GM19452 (cell line): ENCODE data around the gene DNAJC15.
A peak's percentile ranks its signal among the peaks of the same experiment; 100 is the strongest.
"Not testable (repeated sequence)": the region's sequence is repeated elsewhere in the genome, so short reads cannot be mapped to it uniquely, and the experiment has no call there.

Experiments used
- ATAC-seq: cut with Tn5 transposase; IDR thresholded peaks from one replicate; pipeline ENCODE4 v1.9.1; 2021; ENCODE audit not compliant: unreplicated experiment

The DNAJC15 gene

DNA sequence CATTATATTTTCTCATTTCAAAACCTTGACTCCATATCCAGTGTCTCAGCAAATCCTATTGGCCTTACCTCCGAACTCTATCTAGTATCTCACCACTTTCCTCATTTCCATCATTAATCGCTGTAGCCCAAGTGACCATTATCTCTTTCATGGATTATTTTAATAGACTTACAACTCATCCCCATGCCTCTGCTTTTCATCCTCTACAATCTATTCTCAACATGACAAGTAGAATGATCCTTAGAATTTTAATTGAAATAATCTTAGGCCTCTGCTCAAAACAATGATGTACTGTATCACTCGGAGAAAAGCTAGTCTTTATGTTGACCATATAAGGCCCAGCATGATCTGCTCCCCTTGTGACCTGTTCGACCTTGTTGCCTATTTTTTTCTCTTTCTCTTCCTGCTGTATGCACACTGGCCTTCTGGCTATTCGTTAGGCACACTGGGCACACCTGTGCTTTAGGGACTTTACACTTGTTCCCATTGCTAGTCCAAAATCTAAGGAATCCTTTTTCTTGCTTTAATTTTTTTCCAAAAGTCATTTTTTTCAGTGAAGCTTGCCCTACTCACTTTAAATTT lies 21.4 kb downstream of the DNAJC15 start:
- no peak for ATAC-seq

DNA sequence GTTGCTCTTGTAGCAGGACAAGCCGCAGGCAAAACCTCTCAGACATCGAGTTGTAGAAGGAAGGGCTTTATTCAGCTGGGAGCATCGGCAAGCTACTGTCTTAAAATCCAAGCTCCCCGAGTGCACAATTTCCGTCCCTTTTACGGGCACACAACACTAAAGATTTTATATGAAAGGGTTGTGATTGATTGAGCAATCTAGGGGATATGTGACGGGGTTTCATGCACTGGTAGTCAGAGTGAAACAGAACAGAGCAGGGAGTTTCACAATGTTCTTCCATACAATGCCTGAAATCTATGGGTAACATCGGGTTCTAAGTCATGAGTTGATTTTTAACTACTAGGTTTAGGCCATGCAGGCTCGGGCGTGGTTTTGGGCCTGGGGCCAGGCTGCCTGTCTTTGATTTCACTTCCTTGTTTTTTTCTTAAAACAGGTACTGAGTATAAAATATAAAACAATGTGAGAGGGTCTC lies 22.0 kb downstream of the DNAJC15 start:
- not testable (repeated sequence) for ATAC-seq

DNA sequence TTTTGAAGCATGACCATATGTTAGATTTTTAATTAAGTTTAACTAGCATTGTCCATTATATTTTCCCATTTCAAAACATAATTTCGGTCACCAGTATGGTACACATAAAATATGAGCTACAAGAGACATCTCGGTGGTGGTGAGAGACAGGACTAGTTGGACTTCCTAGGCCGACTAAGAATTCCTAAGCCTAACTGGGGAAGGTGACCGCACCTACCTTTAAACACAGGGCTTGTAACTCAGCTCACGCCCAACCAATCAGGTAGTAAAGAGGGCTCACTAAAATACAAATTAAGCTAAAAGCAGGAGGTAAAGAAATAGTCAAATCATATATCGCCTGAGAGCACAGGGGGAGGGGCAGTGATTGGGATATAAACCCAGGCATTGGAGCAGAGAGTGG lies 22.9 kb downstream of the DNAJC15 start:
- no peak for ATAC-seq

DNA sequence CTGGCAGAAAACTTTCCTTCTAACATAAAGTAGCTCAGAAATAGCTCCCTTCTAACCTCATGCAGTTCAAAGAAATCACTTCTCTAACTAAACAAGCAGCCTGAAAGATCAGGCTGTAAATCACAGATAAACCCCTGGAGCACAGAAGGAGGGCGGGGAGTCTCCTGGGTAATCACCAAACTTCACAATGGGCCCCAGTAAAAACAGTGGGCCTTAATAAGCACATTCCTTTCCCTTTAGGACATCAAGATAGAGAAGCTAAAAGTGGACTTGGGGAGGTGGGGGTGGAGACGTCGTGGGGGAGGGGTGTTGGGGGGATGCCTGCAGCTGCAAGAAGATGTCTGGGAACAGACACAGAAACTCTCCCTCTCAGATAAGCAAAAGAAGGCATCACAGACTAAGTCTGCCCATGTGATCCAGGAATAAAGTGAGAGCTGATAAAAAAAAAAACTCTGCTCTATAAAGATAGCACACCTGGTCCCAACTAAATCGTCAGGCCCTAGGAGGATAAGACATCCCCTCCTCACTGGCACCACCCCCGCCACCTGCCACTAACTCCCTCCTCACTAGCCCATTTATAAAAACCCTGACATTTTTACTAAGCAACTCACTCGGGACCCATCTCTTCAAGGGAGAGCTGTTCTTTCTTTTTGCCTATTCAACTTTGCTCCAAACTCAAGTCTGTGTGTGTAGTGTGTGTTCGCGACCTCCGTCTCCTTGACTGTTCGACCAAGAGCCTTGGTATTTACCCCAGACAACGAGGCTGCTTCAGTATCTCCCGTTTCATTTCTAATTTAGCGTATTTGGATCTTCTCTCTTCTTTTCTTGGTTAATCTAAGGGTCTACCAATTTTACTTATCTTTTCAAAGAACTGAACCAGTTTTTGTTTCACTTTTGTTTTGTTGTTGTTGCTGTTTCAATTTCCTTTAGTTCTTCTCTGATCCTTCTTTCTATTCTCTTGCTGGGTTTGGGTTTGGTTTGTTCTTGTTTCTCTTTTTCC lies 31.7 kb downstream of the DNAJC15 start:
- peak; percentile 38 for ATAC-seq

DNA sequence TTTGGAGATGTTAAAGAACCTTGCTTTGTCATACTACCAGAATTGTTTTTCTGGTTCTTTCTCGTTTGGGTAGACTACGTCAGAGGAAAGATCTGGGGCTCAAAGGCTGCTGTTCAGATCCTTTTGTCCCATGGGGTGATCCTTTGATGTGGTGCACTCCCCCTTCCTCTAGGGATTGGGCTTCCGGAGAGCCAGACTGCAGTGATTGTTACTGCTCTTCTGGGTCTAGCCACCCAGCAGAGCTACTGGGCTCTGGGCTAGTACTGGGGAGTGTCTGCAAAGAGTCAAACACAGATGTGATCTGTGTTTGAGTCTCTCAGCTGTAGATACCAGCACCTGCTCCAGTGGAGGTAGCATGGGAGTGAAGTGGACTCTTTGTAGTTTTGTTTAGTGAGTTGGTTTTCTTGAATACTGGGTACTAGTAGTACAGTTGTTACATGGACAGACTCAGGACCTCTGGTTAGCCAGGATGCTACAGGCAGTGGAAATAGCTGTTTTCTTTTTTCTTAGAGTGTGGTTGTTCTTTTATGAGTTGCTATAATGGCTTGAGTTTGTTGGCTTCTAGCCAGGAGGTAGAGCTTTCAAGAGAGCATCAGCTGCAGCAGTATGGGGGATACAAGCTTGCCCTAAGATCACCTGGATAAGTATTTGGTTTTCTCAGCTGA lies 34.4 kb downstream of the DNAJC15 start:
- ATAC-seq, result no peak

DNA sequence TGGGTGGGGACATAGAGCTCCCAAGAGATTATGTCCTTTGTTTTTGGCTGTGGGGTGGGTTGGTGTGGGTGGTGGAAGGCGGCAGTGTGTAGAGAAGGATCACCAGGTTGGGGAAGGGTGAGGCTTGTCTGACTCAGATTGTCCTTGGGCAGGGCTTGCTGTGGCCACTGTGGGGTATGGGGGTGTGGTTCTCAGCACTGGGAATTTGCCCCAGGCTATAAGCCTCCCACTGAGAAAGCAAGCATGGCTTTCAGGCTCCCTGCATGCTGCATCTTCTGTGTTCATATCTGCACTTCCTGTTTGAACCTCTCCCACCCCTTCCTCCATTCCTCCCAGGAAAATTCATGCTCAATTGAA lies 34.9 kb downstream of the DNAJC15 start:
- no peak for ATAC-seq

DNA sequence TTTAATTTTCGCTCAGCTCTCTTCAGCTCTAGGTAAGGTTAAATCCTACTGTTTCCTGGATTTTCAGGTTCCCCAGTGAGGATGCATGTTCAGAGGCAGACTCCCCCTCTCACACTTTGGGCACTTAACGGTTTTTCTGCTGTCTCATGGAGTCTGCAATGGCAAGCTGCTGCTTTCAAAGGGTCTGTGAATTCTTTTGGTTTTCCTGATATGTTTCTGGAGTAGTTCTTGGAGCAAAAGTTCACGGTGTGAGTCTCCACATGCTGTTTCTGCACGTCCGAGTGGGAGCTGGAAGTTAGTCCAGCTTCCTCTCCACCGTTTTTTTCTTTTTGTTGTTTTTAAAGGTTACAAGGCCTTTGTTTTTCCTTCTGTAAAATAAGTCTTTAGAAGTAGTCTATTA lies 35.4 kb downstream of the DNAJC15 start:
- ATAC-seq, result no peak

DNA sequence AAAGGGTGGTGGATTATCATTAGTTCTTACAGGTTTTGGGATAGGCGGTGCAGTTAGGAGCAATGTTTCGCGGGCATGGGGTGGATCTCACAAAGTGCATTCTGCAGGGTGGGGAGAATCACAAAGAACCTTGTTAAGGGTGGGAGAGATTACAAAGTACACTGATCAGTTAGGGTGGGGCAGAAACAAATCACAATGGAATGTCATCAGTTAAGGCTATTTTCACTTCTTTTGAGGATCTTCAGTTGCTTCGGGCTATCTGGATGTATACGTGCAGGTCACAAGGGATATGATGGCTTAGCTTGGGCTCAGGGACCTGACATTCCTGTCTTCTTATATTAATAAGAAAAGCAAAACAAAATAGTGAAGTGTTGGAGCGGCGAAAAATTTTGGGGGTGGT lies 36.4 kb downstream of the DNAJC15 start:
- not testable (repeated sequence) for ATAC-seq

DNA sequence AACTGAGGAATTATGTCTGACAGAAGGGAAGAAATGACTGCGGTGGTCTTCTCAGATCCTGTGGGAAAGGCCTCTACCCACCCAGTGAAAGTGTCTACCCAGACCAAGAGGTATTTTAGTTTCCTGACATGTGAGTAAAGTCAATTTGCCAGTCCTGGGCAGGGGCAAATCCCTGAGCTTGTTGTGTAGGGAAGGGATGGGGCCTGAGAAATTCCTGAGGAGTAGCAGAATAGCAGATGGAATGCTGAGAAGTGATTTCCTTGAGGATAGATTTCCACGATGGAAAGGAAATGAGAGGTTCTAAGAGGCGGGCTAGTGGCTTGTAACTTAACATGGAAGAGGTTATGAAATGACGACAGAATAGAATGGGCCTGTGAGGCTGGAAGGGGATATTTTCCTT lies 37.4 kb downstream of the DNAJC15 start:
- ATAC-seq, result not testable (repeated sequence)

DNA sequence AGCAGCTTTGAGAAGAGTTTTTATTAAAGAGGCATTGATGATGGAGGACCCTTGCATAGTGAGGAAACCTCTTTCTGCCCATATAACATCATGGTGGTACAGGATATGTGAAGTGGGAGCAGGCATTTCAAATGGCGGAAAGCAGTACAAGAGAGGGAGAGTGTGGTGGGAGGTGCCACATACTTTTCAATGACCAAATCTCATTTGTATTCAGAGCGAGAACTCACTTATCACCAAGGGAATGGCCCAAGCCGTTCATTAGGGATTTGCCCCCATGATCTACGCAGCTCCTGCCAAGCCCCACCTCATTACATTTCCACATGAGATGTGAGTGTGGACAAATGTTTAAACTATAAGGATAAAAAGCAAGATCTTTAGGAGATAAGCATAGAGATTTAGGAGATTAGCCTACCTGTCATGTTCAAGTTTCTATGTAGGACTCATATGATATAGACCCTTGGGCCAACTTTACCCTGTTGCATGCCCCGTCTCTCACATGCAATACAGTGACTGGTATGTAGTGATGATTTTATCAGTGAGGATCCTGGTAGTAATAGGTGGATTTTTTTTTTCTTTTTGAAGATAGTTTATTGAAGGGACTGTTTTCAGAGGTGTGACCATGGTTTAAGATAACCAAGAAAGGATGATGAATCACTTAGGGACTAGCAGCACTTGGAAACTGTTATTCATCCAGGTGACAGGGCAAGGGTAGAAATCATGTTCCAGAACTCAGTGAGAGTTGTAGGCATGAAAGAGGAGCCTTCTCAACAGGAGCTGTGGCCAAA lies 38.3 kb downstream of the DNAJC15 start:
- ATAC-seq, result no peak

DNA sequence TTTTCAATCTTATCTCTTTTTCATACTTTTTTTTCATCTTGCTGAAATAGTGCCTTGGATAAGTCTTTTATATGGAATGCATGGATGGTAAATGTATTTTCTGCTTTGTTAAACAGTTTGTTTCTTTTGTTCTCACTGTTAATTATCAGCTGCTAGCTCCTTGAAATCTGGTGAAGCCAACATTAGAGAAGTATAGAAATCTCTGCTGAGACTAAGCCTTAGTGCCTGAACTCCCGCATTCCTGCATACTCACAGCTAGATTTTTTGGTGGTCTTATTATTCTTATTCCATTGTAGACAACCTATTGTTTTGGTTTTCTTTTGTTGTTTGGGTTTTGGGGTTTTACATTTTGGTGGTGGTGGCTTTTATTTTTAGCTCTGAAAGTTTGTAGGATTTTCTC lies 48.4 kb downstream of the DNAJC15 start:
- ATAC-seq, result no peak

DNA sequence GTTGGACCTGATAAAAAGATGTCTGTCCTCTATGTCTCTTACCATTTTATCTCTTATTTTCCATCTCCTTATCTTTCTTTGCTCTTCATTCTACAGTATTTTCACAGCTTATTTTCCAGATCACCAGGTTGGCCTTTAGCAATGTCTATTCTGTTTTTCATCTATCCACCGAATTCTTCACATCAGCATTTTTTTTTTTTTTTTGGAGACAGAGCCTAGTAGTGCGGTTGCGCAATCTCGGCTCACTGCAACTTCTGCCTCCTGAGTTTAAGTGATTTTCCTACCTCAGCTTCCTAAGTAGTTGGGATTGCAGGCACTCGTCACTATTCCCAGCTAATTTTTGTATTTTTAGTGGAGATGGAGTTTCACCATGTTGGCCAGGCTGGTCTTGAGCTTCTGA lies 49.0 kb downstream of the DNAJC15 start:
- ATAC-seq, result no peak

DNA sequence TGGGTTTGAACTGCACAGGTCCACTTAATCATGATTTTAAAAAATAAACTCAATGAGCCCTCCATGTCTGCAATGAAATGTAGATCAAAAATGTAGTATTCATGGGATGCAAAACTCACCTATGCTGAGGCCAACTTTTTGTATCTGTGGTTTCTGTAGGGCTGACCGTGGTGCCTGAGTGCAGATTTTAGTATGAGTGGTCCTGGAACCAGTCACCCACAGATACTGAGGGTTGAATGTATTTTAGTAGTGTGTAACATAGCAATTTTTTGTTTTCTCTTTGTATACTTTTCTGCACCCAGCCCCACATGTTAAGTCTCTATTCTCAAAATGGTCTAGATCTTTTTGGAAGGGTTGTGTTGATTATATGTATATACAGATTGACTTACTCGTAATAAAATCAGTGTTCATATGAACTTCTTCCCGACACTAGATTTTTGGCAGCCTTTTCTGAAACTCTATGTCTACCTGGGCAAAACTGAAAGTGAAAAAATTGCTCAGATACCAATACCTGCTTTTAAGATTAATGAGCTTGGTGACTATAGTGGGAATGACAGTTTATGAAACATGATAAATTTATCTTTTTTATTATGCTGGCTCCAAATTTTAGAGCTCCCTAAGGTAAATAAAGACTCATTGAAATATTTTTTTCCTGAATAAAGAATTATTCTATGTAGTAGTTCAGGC lies 51.6 kb downstream of the DNAJC15 start:
- ATAC-seq, result peak; percentile 84

DNA sequence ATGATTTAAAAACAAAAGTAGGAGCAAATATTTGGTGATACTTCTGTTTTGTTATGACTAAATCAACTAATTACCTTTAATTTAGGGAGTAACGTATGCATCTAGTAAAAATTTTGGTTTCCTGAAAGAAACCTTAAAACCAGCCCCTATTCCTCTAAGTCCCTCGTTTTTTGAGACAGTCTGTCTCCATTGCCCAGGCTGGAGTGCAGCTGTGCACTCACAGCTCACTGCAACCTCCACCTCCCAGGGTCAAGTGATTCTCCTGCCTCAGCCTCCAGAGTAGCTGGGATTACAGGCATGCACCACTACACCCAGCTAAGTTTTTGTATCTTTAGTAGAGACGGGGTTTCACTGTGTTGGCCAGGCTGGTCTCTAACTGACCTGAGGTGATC lies 52.1 kb downstream of the DNAJC15 start:
- ATAC-seq, result not testable (repeated sequence)

DNA sequence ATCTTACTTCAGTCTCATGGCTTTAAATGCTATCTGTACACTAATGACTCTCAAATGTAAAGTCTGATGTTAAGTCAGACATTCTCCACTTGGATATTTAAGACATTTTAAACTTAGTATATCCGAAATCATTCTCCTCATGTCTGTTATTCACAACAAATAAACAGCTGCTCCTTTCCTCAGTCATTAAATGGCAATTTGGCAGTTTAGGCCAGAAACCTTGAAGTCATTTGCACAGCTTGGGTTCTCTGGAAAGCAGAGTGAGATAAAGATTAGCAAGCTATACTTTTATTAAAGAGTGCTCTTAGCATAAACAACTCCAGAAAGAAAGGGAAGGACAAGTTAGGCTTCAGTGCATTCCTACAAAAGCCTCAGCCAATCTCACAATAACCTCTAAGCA lies 53.7 kb downstream of the DNAJC15 start:
- ATAC-seq, result no peak

DNA sequence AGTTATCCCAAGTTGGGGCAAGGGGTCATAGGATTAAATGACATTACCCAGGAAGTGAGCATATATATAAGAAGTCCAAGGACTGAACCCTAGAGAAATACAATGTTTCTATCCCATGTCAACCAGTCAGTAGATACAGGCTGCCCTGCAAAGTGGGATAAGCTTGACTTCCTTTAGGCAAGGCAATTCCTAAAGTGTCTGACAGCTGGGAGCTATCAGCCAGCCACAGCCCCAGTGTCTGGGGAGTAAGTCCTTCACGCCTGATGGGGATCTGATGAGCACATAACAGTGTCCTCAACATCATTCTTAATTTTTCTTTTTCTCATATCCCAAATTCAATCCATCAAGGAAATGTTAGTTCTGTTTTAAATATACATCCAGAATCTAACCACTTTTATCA lies 54.1 kb downstream of the DNAJC15 start:
- ATAC-seq, result no peak

DNA sequence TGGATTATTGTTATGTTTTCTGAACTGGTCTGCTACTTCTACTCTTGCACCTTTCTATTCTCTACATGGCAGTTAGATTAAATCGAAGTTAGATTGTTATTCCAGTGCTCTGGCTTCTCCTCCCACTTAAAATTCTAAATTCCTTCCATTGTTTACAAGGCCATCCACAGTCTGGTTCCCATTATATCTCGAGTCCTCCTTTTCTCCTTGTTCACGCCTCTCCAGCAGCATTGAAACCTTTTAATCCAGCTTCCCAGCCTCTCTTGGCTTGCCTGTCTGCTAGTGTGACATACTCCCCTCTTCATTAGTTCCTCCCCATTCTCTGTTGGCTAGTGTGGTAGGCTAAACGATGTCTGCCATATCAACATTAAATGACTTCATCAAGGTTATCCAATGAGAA lies 54.5 kb downstream of the DNAJC15 start:
- ATAC-seq, result no peak

DNA sequence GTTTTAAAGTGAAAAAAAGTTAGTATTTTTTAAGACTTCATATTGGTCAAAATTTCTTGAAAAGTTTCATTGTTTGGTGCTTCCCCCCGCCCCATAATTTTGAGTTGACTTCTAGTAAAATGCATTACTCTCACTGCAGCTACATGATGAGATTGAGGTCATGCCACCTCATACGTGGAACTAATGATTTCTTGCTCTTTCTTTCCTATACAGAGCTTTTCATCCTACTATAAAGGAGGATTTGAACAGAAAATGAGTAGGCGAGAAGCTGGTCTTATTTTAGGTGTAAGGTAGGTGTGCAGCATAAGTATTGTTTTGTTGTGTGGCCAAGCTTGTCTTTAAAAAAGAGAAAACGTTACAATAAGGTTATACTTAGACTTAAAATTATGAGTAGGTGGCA lies 55.0 kb downstream of the DNAJC15 start:
- no peak for ATAC-seq

DNA sequence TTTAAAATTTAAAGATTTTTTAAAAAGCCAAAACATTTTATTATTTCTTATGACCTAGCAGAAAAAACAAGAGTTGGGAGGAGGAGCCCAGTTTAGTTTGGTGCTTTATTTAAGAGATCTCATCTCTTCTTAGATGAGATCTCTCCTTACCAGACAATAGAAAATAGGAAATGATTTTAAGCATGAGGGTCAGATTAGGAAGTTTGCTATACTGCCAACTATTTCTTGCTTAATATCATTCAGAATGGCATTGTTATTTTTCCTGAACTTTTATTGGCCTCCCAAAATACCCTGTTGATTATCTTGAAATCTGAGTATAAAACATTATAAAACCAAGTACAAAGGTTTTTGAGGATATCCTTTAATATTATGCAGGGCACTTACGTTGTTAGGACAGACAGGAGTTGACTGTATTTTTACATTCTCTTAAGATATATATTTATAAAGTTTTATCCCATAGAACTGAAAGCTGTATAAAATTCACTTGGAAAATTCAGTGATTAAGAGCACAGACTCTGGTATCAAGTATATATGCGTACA lies 56.1 kb downstream of the DNAJC15 start:
- no peak for ATAC-seq

DNA sequence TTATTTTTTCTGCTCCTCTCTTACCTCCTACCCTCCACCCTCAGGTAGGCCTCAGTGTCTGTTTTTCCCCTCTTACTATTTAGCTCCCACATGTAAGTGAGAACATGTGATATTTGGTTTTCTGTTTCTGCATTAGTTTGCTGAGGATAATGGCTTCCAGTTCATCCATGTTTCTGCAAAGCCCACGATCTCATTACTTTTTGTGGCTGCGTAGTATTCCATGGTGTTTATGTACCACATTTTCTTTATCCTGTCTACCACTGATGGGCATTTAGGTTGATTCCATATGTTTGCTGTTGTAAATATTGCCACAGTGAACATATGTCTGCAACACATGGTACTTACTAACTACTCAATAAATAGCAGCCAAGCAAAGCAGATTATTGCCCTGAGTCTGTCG lies 56.8 kb downstream of the DNAJC15 start:
- no peak for ATAC-seq
